AG04450 (cell line): ENCODE data around the gene ATP6V1G3. TPM values are rescaled to one million over a fixed set of nuclear protein-coding genes. Genes with fewer than 3 reads are reported as not detected.

Source experiments
- CTCF ChIA-PET: fragments of 300-600, 350-600 bp; formaldehyde crosslinking; extraction: SDS; loops from one replicate; lab custom pipeline; 2022; ENCODE audit warnings: antibody characterized with exemption, inconsistent platforms; lab: Charles Lee
- POLR2A ChIA-PET: fragments of 350-600 bp; formaldehyde crosslinking; extraction: SDS; loops from one replicate; lab custom pipeline; 2021; ENCODE audit warnings: antibody characterized with exemption, inconsistent platforms; lab: Yijun Ruan, JAX
- DNase-seq: peaks from one replicate; pipeline ENCODE4 v3.0.0-alpha.2; 2011; ENCODE audit warnings: low read depth, low spot score
- H3K27ac ChIP-seq: one replicate; pipeline ENCODE4 v1.5.1; 2012; ENCODE audit warnings: low read depth, low read length, control low read depth
- H3K27me3 ChIP-seq: one replicate; pipeline ENCODE4 v1.6.0; 2012; ENCODE audit warnings: low read length; ENCODE audit not compliant: control insufficient read depth, insufficient read depth
- H3K4me3 ChIP-seq: 2 replicates; pipeline ENCODE4 v1.5.1; 2011; ENCODE audit warnings: mild to moderate bottlenecking, low read depth, low read length, control low read depth
- H3K9me3 ChIP-seq: 2 replicates; pipeline ENCODE4 v1.5.1; 2012; ENCODE audit warnings: low read length; ENCODE audit not compliant: control insufficient read depth, insufficient read depth
- CTCF ChIP-seq: IDR thresholded peaks from 2 replicates; pipeline ENCODE4 v1.5.1; 2011; ENCODE audit warnings: low read depth, low read length, control low read depth, inconsistent platforms
- polyA plus RNA-seq: library from polyadenylated mRNA; depleted of rRNA; stranded (reverse); fragments of >200 nt; gene quantifications from 2 replicates; pipeline ENCODE4 v1.2.3, GENCODE V29; 2011

ATP6V1G3 gene
- polyA plus RNA-seq, 1 experiment, result not detected

GRCh38 chr1:198563583-198563982 is 23.1 kb upstream of the ATP6V1G3 start:
- no peaks in the 10 kb centered on the region for H3K9me3 ChIP-seq
- H3K27ac ChIP-seq, result no peak overlapping the region
- H3K27me3 ChIP-seq, result no peaks in the 10 kb centered on the region
- CTCF ChIA-PET, result no interaction called here
- no peak overlapping the region for H3K4me3 ChIP-seq
- TF ChIP-seq CTCF, result no peak
- POLR2A ChIA-PET, result no interaction called here
- no peak for DNase-seq

GRCh38 chr1:198560161-198560560 is 19.7 kb upstream of the ATP6V1G3 start:
- POLR2A ChIA-PET, result no interaction called here
- DNase-seq, result no peak
- CTCF ChIA-PET, result interaction anchor here (1.0 to 1.3 kb wide), 2 partner anchors 15 to 62 kb away, joined by 3 read pairs; no protein-coding TSS in a partner anchor
- H3K27ac ChIP-seq, result no peak overlapping the region
- no peak for TF ChIP-seq CTCF
- H3K27me3 ChIP-seq, result no peaks in the 10 kb centered on the region
- no peak overlapping the region for H3K4me3 ChIP-seq
- no peaks in the 10 kb centered on the region for H3K9me3 ChIP-seq

GRCh38 chr1:198559362-198559761 is 18.9 kb upstream of the ATP6V1G3 start:
- Histone ChIP-seq H3K27me3 (no peaks in the 10 kb centered on the region), H3K4me3 (no peak overlapping the region), H3K27ac (no peak overlapping the region), H3K9me3 (no peaks in the 10 kb centered on the region)
- no peak for DNase-seq
- POLR2A ChIA-PET, result no interaction called here
- no peak for TF ChIP-seq CTCF
- CTCF ChIA-PET, result interaction anchor here (1.0 kb wide), 1 partner anchor 62 kb away, joined by 3 read pairs; no protein-coding TSS in a partner anchor

GRCh38 chr1:198558402-198558801 is 17.9 kb upstream of the ATP6V1G3 start:
- Histone ChIP-seq H3K4me3 (no peak overlapping the region), H3K27me3 (no peaks in the 10 kb centered on the region), H3K27ac (no peak overlapping the region), H3K9me3 (no peaks in the 10 kb centered on the region)
- ChIA-PET POLR2A (no interaction called here), CTCF (no interaction called here)
- no peak for TF ChIP-seq CTCF
- no peak for DNase-seq

GRCh38 chr1:198556971-198557370 is 16.5 kb upstream of the ATP6V1G3 start:
- no peak for DNase-seq
- TF ChIP-seq CTCF, result no peak
- Histone ChIP-seq H3K27me3 (no peaks in the 10 kb centered on the region), H3K27ac (no peak overlapping the region), H3K4me3 (no peak overlapping the region), H3K9me3 (no peaks in the 10 kb centered on the region)
- ChIA-PET POLR2A (no interaction called here), CTCF (no interaction called here)
